ENCODE measurements around the gene COL8A1. TPM values are rescaled to one million over a fixed set of nuclear protein-coding genes. Genes with fewer than 3 reads are reported as not detected.

The COL8A1 gene
- total RNA-seq, 1 donor from 2014 or later, result 0.09 TPM

DNA sequence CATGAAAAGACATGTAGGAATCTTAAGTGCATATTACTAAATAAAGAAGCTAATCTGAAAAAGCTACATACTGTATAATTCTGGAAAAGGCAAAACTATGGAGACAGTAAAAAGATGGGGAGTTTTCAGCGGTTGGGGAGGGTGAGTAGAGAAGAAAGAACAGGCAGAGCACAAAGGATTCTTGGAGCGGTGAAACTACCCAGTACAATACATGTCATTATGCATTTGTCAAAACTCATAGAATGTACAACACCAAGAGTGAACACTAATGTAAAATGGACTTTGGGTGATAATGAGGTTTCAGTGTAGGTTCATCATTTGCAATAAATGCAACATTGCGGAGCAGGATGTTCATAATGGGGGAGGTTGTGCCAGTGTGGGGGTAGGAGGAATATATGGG, 133.8 kb downstream of the COL8A1 start:
- intact Hi-C loops (cut with micrococcal nuclease), result no loop called here
- no peaks in the 10 kb centered on the region for H3K36me3 Mint-ChIP-seq (ENCODE audit: low read depth)
- no peak overlapping the region for H3K27ac Mint-ChIP-seq
- H3K4me1 Mint-ChIP-seq, result no peaks in the 10 kb centered on the region
- no peak overlapping the region for H3K4me3 Mint-ChIP-seq
- no peaks in the 10 kb centered on the region for H3K27me3 Mint-ChIP-seq
- H3K9me3 Mint-ChIP-seq, result no peaks in the 10 kb centered on the region
- no peak for DNase-seq

DNA sequence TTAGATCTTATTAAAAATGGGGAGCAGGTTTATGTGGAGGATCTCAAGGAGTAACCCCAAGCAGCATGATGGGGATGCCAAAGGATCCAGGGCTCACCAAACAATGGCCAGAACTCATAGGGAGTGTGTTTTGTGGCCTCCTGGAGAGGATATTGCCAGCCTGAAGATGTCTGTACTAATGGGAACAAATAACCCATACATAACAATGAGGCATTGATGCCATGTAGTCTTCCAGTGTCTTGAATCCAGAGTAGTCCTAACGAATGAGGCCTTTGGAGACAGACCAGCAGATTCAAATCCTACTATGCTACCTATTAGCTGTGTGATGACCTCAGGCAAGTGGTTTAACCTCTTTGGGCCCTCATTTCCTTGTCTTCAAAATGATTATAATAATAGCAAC, 134.3 kb downstream of the COL8A1 start:
- no peaks in the 10 kb centered on the region for H3K36me3 Mint-ChIP-seq (ENCODE audit: low read depth)
- no peaks in the 10 kb centered on the region for H3K9me3 Mint-ChIP-seq
- no peak overlapping the region for H3K27ac Mint-ChIP-seq
- H3K4me1 Mint-ChIP-seq, result no peaks in the 10 kb centered on the region
- H3K4me3 Mint-ChIP-seq, result no peak overlapping the region
- intact Hi-C loops (cut with micrococcal nuclease), result no loop called here
- no peak for DNase-seq
- H3K27me3 Mint-ChIP-seq, result peaks cover under 1% of the 10 kb centered on the region

DNA sequence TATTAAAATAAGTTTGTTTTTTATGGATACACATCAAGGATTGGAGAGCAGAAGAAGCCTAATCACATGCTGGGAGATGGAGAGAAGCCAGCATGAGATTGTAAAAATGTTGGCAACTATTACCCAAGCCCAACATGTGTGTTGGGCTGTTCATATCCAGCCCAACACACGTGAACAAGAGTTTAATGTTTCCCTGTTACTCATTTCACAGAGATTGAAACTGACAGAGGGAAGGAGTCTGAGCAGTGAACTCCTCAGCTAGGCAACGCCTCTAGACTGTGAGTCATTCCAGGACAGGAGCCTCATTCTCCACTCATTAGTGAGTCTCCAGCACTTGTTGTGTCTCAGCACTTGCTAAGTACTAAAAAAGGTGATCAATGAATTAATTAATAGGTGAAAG, 136.1 kb downstream of the COL8A1 start:
- no peak for DNase-seq

DNA sequence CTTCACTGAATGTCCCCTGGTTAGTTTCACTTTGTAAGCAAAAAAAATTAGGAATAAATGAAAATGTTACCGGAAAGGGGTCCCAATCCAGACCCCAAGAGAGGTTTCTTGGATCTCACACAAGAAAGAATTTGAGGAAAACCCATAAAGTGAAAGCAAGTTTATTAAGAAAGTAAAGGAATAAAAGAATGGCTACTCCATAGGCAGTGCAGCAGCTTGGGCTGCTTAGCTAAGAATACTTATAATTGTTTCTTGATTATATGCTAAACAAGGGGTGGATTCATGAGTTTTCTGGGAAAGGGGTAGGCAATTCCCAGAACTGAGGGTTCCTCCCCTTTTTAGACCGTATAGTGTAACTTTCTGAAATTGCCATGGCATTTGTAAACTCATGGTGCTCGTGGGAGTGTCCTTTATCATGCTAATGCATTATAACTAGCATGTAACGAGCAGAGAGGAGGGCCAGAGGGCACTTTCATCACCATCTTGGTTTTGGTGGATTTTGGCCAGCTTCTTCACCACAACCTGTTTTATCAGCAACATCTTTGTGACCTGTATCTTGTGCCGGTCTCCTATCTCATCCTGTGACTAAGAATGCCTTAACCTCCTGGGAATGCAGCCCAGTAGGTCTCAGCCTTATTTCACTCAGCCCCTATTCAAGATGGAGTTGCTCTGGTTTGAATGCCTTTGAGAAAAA, 138.3 kb downstream of the COL8A1 start:
- Mint-ChIP-seq H3K9me3 (no peaks in the 10 kb centered on the region), H3K27ac (no peak overlapping the region), H3K4me3 (no peak overlapping the region), H3K27me3 (peaks cover 16% of the 10 kb centered on the region), H3K36me3 (ENCODE audit: low read depth) (no peaks in the 10 kb centered on the region), H3K4me1 (no peaks in the 10 kb centered on the region)
- intact Hi-C loops (cut with micrococcal nuclease), result no loop called here
- no peak for DNase-seq

More for the DNA sequence above, 136.1 kb downstream of the COL8A1 start:
- Mint-ChIP-seq H3K36me3 (ENCODE audit: low read depth) (no peaks in the 10 kb centered on the region), H3K27ac (no peak overlapping the region), H3K27me3 (peaks cover 5% of the 10 kb centered on the region), H3K4me3 (no peak overlapping the region), H3K9me3 (no peaks in the 10 kb centered on the region), H3K4me1 (no peaks in the 10 kb centered on the region)
- intact Hi-C loops (cut with micrococcal nuclease), result no loop called here

DNA sequence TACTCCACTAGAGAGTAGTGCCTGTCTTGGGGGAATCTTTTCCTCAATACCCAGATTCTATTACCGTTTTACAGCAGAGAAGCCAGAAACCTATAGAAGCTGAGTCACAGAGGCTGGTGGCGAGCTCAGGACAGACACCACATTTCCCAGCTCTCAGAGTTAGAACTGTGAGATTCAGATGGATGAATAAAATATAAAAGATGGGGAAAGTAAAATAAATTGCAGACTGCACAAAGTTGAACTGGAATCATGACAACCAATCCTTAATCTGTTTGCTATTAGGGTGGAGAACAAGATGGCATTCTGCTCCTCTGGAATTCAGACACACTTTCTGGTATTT, 138.8 kb downstream of the COL8A1 start:
- Mint-ChIP-seq H3K27ac (no peak overlapping the region), H3K27me3 (peaks cover 16% of the 10 kb centered on the region), H3K4me1 (no peaks in the 10 kb centered on the region), H3K36me3 (ENCODE audit: low read depth) (no peaks in the 10 kb centered on the region), H3K4me3 (no peak overlapping the region), H3K9me3 (no peaks in the 10 kb centered on the region)
- no peak for DNase-seq
- intact Hi-C loops (cut with micrococcal nuclease), result no loop called here

DNA sequence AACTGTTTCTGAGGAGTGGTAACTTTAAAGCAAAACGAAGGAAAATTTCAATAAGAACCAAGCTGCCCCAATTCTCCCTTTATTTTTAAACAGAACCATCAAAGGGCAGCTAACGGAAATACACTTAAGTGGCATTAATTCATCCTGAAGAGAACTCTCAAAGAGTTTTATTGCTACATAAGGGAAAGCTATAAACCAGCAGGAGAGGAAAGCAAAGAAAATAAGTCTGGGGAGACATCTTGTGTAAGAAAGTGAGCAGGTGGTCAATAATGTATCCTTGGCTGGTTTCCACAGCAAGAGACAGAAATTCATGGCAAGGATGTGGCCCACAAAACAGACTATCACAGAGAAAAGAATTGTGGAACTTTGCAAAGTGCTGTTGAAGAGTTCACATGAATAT, 139.3 kb downstream of the COL8A1 start:
- Mint-ChIP-seq H3K4me1 (no peaks in the 10 kb centered on the region), H3K9me3 (no peaks in the 10 kb centered on the region), H3K36me3 (ENCODE audit: low read depth) (no peaks in the 10 kb centered on the region), H3K27ac (no peak overlapping the region), H3K27me3 (peaks cover 16% of the 10 kb centered on the region), H3K4me3 (no peak overlapping the region)
- no peak for DNase-seq
- intact Hi-C loops (cut with micrococcal nuclease), result no loop called here

DNA sequence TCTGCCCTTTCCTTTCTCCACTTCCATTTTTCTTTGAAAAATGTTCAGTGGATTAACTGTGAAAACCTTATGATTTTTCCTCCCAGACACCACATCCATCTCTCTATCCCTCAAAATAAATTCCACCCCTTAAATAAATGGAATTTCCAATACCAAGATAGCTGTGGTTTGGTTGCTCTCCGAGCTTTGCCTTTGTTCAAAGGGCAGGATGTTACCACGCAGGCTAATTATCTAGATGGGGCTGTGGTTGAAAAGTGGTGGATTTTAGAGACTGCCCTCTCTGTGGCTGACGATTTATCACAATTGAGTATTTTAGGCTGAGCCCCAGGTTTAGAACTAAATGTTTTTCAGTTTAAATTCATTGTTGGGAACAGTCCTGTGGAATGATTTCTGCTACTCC, 142.4 kb downstream of the COL8A1 start:
- Mint-ChIP-seq H3K4me3 (no peak overlapping the region), H3K4me1 (no peaks in the 10 kb centered on the region), H3K27ac (no peak overlapping the region), H3K9me3 (no peaks in the 10 kb centered on the region), H3K27me3 (peaks cover 20% of the 10 kb centered on the region), H3K36me3 (ENCODE audit: low read depth) (no peaks in the 10 kb centered on the region)
- intact Hi-C loops (cut with micrococcal nuclease), result no loop called here
- no peak for DNase-seq

DNA sequence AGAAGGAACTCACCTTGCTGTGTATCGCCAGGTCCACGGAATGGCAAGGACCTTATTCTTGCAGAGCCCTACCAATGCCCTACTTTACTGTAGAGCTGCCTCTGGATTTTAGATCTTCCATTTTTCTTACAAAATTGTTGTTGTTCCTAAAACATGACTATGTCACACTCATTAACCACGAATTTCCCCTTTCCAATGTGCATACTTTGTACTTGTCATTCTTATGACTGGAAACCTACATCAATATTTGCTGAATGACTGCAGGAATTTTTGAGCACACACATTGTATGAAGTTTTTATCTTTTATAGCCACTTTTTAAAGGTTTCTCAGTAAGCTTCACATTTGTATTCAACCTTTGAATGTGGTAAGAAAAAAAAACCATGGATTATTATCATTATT, 143.4 kb downstream of the COL8A1 start:
- no peaks in the 10 kb centered on the region for H3K36me3 Mint-ChIP-seq (ENCODE audit: low read depth)
- H3K27ac Mint-ChIP-seq, result no peak overlapping the region
- intact Hi-C loops (cut with micrococcal nuclease), result no loop called here
- peaks cover 25% of the 10 kb centered on the region for H3K27me3 Mint-ChIP-seq
- H3K9me3 Mint-ChIP-seq, result no peaks in the 10 kb centered on the region
- no peak for DNase-seq
- H3K4me3 Mint-ChIP-seq, result no peak overlapping the region
- no peaks in the 10 kb centered on the region for H3K4me1 Mint-ChIP-seq

DNA sequence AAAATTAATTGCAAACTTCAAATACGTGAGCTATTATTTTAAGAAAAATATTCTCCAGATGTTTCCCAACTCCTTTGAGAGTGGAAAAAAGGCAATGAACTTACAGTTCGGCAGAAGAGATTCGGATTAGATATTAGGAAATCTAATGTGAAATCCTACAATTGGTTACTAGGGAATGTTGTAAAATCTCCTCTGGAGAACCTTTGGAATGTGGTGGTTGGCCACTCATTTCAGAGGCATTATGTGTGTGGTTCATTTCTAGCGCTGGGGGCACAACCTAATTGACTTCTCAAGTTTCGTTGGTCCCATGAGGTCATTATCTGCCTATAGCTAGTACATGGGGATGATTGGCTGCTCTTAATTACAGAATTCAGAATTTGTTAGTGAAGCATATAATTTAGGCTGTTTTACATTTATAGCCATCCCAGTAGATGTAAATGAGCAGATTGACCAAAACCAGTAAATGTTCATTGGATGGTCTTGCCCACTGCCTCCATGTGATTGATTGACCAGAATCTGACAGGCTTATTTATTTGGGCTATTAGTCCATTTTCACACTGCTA, 144.7 kb downstream of the COL8A1 start:
- H3K4me1 Mint-ChIP-seq, result no peaks in the 10 kb centered on the region
- DNase-seq, result no peak
- intact Hi-C loops (cut with micrococcal nuclease), result no loop called here
- no peak overlapping the region for H3K4me3 Mint-ChIP-seq
- H3K36me3 Mint-ChIP-seq (ENCODE audit: low read depth), result no peaks in the 10 kb centered on the region
- H3K27ac Mint-ChIP-seq, result no peak overlapping the region
- no peaks in the 10 kb centered on the region for H3K9me3 Mint-ChIP-seq
- H3K27me3 Mint-ChIP-seq, result peaks cover 31% of the 10 kb centered on the region

DNA sequence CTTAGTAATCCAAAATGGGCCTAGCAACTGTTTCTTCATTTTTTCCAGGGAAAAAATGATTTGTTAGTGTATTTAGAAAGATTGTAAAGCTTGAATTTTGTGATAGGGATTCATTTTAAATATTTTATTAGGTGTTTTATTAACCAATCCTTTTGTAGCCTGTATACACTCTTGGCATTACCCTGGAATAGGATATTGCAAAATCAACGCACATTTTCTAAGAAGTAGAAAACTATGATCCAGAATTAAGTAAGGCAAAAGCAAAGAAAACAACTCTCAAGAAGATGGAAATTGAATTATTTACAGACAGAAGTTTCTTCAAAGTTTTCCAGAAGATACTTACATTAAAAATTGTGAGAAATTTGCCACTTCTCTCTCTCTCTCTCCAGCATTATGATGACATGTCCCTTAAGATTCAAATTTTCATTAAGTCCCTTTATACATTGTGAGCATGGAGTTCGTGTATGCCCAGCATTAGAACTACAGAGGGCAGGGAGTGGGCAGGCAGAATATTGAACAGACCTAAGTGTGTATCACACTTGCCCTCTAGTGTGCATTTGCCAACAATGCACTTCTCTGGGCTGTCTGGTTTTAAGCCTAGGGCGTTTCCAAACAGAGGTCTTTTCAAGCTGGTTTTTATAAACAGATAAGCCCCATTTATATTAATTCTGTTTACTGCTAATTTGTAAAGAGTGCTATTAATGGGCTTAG, 150.8 kb downstream of the COL8A1 start:
- intact Hi-C loops (cut with micrococcal nuclease), result no loop called here
- peaks cover 33% of the 10 kb centered on the region for H3K27me3 Mint-ChIP-seq

DNA sequence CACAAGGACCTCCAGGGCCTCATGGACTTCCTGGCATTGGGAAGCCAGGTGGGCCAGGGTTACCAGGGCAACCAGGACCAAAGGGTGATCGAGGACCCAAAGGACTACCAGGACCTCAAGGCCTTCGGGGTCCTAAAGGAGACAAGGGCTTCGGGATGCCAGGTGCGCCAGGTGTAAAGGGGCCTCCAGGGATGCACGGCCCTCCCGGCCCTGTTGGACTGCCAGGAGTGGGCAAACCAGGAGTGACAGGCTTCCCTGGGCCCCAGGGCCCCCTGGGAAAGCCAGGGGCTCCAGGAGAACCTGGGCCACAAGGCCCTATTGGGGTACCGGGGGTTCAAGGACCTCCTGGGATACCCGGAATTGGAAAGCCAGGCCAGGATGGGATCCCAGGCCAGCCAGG, 156.1 kb downstream of the COL8A1 start:
- H3K4me3 Mint-ChIP-seq, result no peak overlapping the region
- H3K27ac Mint-ChIP-seq, result no peak overlapping the region
- DNase-seq, result no peak
- no peaks in the 10 kb centered on the region for H3K36me3 Mint-ChIP-seq (ENCODE audit: low read depth)
- H3K27me3 Mint-ChIP-seq, result peaks cover 18% of the 10 kb centered on the region
- intact Hi-C loops (cut with micrococcal nuclease), result no loop called here
- H3K4me1 Mint-ChIP-seq, result no peaks in the 10 kb centered on the region
- H3K9me3 Mint-ChIP-seq, result no peaks in the 10 kb centered on the region

More for the DNA sequence above, 150.8 kb downstream of the COL8A1 start:
- Mint-ChIP-seq H3K4me3 (no peak overlapping the region), H3K9me3 (no peaks in the 10 kb centered on the region), H3K36me3 (ENCODE audit: low read depth) (no peaks in the 10 kb centered on the region), H3K4me1 (no peaks in the 10 kb centered on the region), H3K27ac (no peak overlapping the region)
- no peak for DNase-seq

DNA sequence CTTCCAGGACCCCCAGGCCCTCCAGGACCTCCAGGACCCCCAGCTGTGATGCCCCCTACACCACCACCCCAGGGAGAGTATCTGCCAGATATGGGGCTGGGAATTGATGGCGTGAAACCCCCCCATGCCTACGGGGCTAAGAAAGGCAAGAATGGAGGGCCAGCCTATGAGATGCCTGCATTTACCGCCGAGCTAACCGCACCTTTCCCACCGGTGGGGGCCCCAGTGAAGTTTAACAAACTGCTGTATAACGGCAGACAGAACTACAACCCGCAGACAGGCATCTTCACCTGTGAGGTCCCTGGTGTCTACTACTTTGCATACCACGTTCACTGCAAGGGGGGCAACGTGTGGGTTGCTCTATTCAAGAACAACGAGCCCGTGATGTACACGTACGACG, 157.2 kb downstream of the COL8A1 start:
- no peak overlapping the region for H3K27ac Mint-ChIP-seq
- no peak for DNase-seq
- H3K36me3 Mint-ChIP-seq (ENCODE audit: low read depth), result no peaks in the 10 kb centered on the region

DNA sequence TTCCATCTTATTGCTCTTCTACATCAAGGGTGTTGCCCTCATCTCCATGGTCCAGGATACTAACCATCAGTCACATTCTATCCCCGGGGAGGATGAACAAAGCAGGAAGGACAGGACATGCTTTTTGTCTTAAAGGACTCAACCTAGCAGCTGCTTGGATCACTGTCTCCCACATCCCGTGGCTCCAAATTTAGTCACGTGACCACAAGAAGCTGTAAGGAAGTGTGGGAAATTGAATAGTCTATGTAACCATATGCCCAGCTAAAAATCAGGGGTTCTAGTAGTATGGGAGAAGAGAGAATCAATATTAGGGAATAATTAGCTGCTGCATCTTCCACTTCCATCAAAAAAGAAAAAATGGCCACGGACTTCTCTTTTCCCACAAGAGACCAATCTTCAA, 161.0 kb downstream of the COL8A1 start:
- Mint-ChIP-seq H3K27ac (no peak overlapping the region), H3K36me3 (ENCODE audit: low read depth) (no peaks in the 10 kb centered on the region), H3K9me3 (peaks cover 4% of the 10 kb centered on the region), H3K4me3 (no peak overlapping the region), H3K4me1 (no peaks in the 10 kb centered on the region), H3K27me3 (peaks cover 2% of the 10 kb centered on the region)
- intact Hi-C loops (cut with micrococcal nuclease), result no loop called here
- DNase-seq, result no peak

More for the DNA sequence above, 157.2 kb downstream of the COL8A1 start:
- no peaks in the 10 kb centered on the region for H3K4me1 Mint-ChIP-seq
- peaks cover 13% of the 10 kb centered on the region for H3K27me3 Mint-ChIP-seq
- no peak overlapping the region for H3K4me3 Mint-ChIP-seq
- H3K9me3 Mint-ChIP-seq, result no peaks in the 10 kb centered on the region
- intact Hi-C loops (cut with micrococcal nuclease), result no loop called here

DNA sequence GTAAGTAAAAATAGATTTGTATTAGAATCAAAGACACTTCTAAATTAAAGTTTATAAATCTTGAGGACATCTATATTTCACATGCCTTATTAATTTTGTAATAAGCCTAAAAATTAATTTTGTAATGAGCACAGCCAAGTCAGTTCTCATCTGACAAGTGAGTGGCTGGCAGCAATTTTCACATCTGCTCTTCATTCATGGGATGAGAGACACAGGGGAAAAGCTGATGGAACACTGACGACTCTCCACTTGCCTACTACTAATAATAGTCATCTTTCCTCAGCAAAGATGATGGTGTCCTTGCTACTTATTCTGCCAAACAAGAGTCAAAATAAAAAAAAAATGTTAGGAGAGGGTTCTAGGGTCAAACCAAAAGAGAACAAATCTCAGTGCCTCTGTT, 164.9 kb downstream of the COL8A1 start:
- peaks cover 3% of the 10 kb centered on the region for H3K4me1 Mint-ChIP-seq
- H3K36me3 Mint-ChIP-seq (ENCODE audit: low read depth), result peaks cover 3% of the 10 kb centered on the region
- H3K27me3 Mint-ChIP-seq, result peaks cover 2% of the 10 kb centered on the region

More for the DNA sequence above, 164.9 kb downstream of the COL8A1 start:
- Mint-ChIP-seq H3K27ac (no peak overlapping the region), H3K9me3 (peaks cover 10% of the 10 kb centered on the region), H3K4me3 (no peak overlapping the region)
- no peak for DNase-seq
- intact Hi-C loops (cut with micrococcal nuclease), result no loop called here
